ENCODE results near the gene ATP5PO. TPM values are rescaled to one million over a fixed set of nuclear protein-coding genes. Genes with fewer than 3 reads are reported as not detected.

Gene ATP5PO
- total and polyA plus RNA-seq, 5 donors = 538 to 1,692 (median 608) TPM

GRCh38 chr21:33924766-33925100, 9.1 kb upstream of the ATP5PO start:
- peak; percentile 15 to 52 for ATAC-seq
- Histone ChIP-seq H3K4me3 (ENCODE audit: low read length) (no peak overlapping the region), H3K27ac (ENCODE audit: low read length) (no peak overlapping the region), H3K27me3 (ENCODE audit: control insufficient read depth, insufficient read depth) (no peaks in the 10 kb centered on the region), H3K4me1 (ENCODE audit: control insufficient read depth, insufficient read depth, low read length) (no peaks in the 10 kb centered on the region), H3K9me3 (ENCODE audit: control insufficient read depth, low read length) (no peaks in the 10 kb centered on the region)
- 80% methylated on average over 3 of the region's 3 CpGs for WGBS
- intact Hi-C loops (cut with DNase I) = loop anchor here in 3 of 4 donors (2.0 to 5.0 kb wide), 2 partner anchors 278 to 424 kb away; no protein-coding TSS in a partner anchor
- DNase-seq = no peak

- H3K9me3 ChIP-seq (ENCODE audit: control insufficient read depth, low read length) = no peaks in the 10 kb centered on the region
- DNase-seq (peak; percentile 86 to 95 (median 92)), ATAC-seq (peak; percentile 94 to 96)
- no peak overlapping the region for H3K4me3 ChIP-seq (ENCODE audit: low read length)
- WGBS = 18% methylated on average over 13 of the region's 13 CpGs
- no peak overlapping the region for H3K27ac ChIP-seq (ENCODE audit: low read length)
- H3K4me1 ChIP-seq (ENCODE audit: control insufficient read depth, insufficient read depth, low read length) = no peaks in the 10 kb centered on the region
- intact Hi-C loops (cut with DNase I) = loop anchor here in 3 of 4 donors (2.0 to 5.0 kb wide), 2 partner anchors 278 to 425 kb away; no protein-coding TSS in a partner anchor
- H3K27me3 ChIP-seq (ENCODE audit: control insufficient read depth, insufficient read depth) = no peaks in the 10 kb centered on the region
Observed at GRCh38 chr21:33924079-33924765, 8.6 kb upstream of the ATP5PO start.

- Histone ChIP-seq H3K9me3 (ENCODE audit: control insufficient read depth, low read length) (no peaks in the 10 kb centered on the region), H3K4me1 (ENCODE audit: control insufficient read depth, insufficient read depth, low read length) (no peaks in the 10 kb centered on the region), H3K27me3 (ENCODE audit: control insufficient read depth, insufficient read depth) (no peaks in the 10 kb centered on the region), H3K27ac (ENCODE audit: low read length) (no peak overlapping the region), H3K4me3 (ENCODE audit: low read length) (no peak overlapping the region)
- no peak for ATAC-seq
- 75% methylated on average over 4 of the region's 4 CpGs for WGBS
- intact Hi-C loops (cut with DNase I) = no loop called here
- no peak for DNase-seq
Observed at GRCh38 chr21:33917421-33917820, 1.8 kb upstream of the ATP5PO start.

- ATAC-seq (peak; percentile 2 to 6), DNase-seq (no peak)
- Histone ChIP-seq H3K4me3 (ENCODE audit: low read length) (peak overlapping the region; percentile 86), H3K27ac (ENCODE audit: low read length) (peak overlapping the region; percentile 66), H3K4me1 (ENCODE audit: control insufficient read depth, insufficient read depth, low read length) (no peaks in the 10 kb centered on the region), H3K9me3 (ENCODE audit: control insufficient read depth, low read length) (no peaks in the 10 kb centered on the region), H3K27me3 (ENCODE audit: control insufficient read depth, insufficient read depth) (no peaks in the 10 kb centered on the region)
- WGBS = 55% methylated on average over 5 of the region's 5 CpGs
- intact Hi-C loops (cut with DNase I) = no loop called here
Observed at GRCh38 chr21:33916200-33916567, 580 bp upstream of the ATP5PO start.

GRCh38 chr21:33914188-33914587, 1.4 kb downstream of the ATP5PO start:
- DNase-seq = no peak
- intact Hi-C loops (cut with DNase I) = no loop called here
- no peaks in the 10 kb centered on the region for H3K4me1 ChIP-seq (ENCODE audit: control insufficient read depth, insufficient read depth, low read length)

GRCh38 chr21:33909756-33910155, 5.8 kb downstream of the ATP5PO start:
- intact Hi-C loops (cut with DNase I) = no loop called here
- H3K4me1 ChIP-seq (ENCODE audit: control insufficient read depth, insufficient read depth, low read length) = no peaks in the 10 kb centered on the region
- no peak overlapping the region for H3K27ac ChIP-seq (ENCODE audit: low read length)
- no peaks in the 10 kb centered on the region for H3K9me3 ChIP-seq (ENCODE audit: control insufficient read depth, low read length)
- 72% methylated on average over 6 of the region's 6 CpGs for WGBS
- no peaks in the 10 kb centered on the region for H3K27me3 ChIP-seq (ENCODE audit: control insufficient read depth, insufficient read depth)
- DNase-seq = no peak
- ATAC-seq = no peak
- H3K4me3 ChIP-seq (ENCODE audit: low read length) = no peak overlapping the region

More at GRCh38 chr21:33914188-33914587, 1.4 kb downstream of the ATP5PO start:
- Histone ChIP-seq H3K27ac (ENCODE audit: low read length) (no peak overlapping the region), H3K9me3 (ENCODE audit: control insufficient read depth, low read length) (no peaks in the 10 kb centered on the region), H3K4me3 (ENCODE audit: low read length) (peak overlapping the region; percentile 86), H3K27me3 (ENCODE audit: control insufficient read depth, insufficient read depth) (no peaks in the 10 kb centered on the region)
- ATAC-seq = no peak
- WGBS = 86% methylated on average over 5 of the region's 5 CpGs

- H3K9me3 ChIP-seq (ENCODE audit: control insufficient read depth, low read length) = no peaks in the 10 kb centered on the region
- WGBS = 77% methylated on average over 6 of the region's 6 CpGs
- DNase-seq = no peak
- H3K27ac ChIP-seq (ENCODE audit: low read length) = no peak overlapping the region
- no peak overlapping the region for H3K4me3 ChIP-seq (ENCODE audit: low read length)
- H3K4me1 ChIP-seq (ENCODE audit: control insufficient read depth, insufficient read depth, low read length) = no peaks in the 10 kb centered on the region
- intact Hi-C loops (cut with DNase I) = no loop called here
- ATAC-seq = no peak
- H3K27me3 ChIP-seq (ENCODE audit: control insufficient read depth, insufficient read depth) = no peaks in the 10 kb centered on the region
Observed at GRCh38 chr21:33908760-33909159, 6.8 kb downstream of the ATP5PO start.

GRCh38 chr21:33904041-33904440, 11.6 kb downstream of the ATP5PO start:
- DNase-seq (no peak), ATAC-seq (no peak)
- H3K27me3 ChIP-seq (ENCODE audit: control insufficient read depth, insufficient read depth) = no peaks in the 10 kb centered on the region
- H3K4me1 ChIP-seq (ENCODE audit: control insufficient read depth, insufficient read depth, low read length) = no peaks in the 10 kb centered on the region
- H3K4me3 ChIP-seq (ENCODE audit: low read length) = no peak overlapping the region
- intact Hi-C loops (cut with DNase I) = no loop called here
- H3K27ac ChIP-seq (ENCODE audit: low read length) = no peak overlapping the region
- WGBS = 68% methylated on average over 5 of the region's 5 CpGs
- no peaks in the 10 kb centered on the region for H3K9me3 ChIP-seq (ENCODE audit: control insufficient read depth, low read length)

GRCh38 chr21:33902349-33902748, 13.3 kb downstream of the ATP5PO start:
- H3K4me1 ChIP-seq (ENCODE audit: control insufficient read depth, insufficient read depth, low read length) = no peaks in the 10 kb centered on the region
- 84% methylated on average over 6 of the region's 6 CpGs for WGBS
- no peaks in the 10 kb centered on the region for H3K9me3 ChIP-seq (ENCODE audit: control insufficient read depth, low read length)
- DNase-seq (no peak), ATAC-seq (peak; percentile 52 to 55)
- intact Hi-C loops (cut with DNase I) = no loop called here
- no peaks in the 10 kb centered on the region for H3K27me3 ChIP-seq (ENCODE audit: control insufficient read depth, insufficient read depth)
- no peak overlapping the region for H3K4me3 ChIP-seq (ENCODE audit: low read length)
- no peak overlapping the region for H3K27ac ChIP-seq (ENCODE audit: low read length)

GRCh38 chr21:33901412-33902288, 14.0 kb downstream of the ATP5PO start:
- peak in 2 of 3 donors; percentile 45 to 67 for DNase-seq
- peak; percentile 60 to 68 for ATAC-seq
- H3K4me1 ChIP-seq (ENCODE audit: control insufficient read depth, insufficient read depth, low read length) = no peaks in the 10 kb centered on the region
- H3K9me3 ChIP-seq (ENCODE audit: control insufficient read depth, low read length) = no peaks in the 10 kb centered on the region
- intact Hi-C loops (cut with DNase I) = no loop called here
- no peaks in the 10 kb centered on the region for H3K27me3 ChIP-seq (ENCODE audit: control insufficient read depth, insufficient read depth)
- H3K27ac ChIP-seq (ENCODE audit: low read length) = no peak overlapping the region
- WGBS = 63% methylated on average over 13 of the region's 13 CpGs
- no peak overlapping the region for H3K4me3 ChIP-seq (ENCODE audit: low read length)

- no peak overlapping the region for H3K4me3 ChIP-seq (ENCODE audit: low read length)
- DNase-seq (no peak), ATAC-seq (no peak)
- peaks cover 2% of the 10 kb centered on the region for H3K4me1 ChIP-seq (ENCODE audit: control insufficient read depth, insufficient read depth, low read length)
- no peak overlapping the region for H3K27ac ChIP-seq (ENCODE audit: low read length)
- no peaks in the 10 kb centered on the region for H3K9me3 ChIP-seq (ENCODE audit: control insufficient read depth, low read length)
- no peaks in the 10 kb centered on the region for H3K27me3 ChIP-seq (ENCODE audit: control insufficient read depth, insufficient read depth)
- intact Hi-C loops (cut with DNase I) = loop anchor here (5.0 to 10.0 kb wide), 2 partner anchors 254 to 257 kb away; partner anchors contain the start of genes CRYZL1 (in 4 of the 4) and ITSN1 (in 4 of the 4)
- WGBS = 81% methylated on average over 5 of the region's 5 CpGs
Observed at GRCh38 chr21:33899199-33899598, 16.4 kb downstream of the ATP5PO start.

Data from right cardiac atrium (tissue), 5 donors.